WTC11 (cell line): ENCODE measurements around the gene TMEM97. TPM values are rescaled to one million over a fixed set of nuclear protein-coding genes. Genes with fewer than 3 reads are reported as not detected.

Experiments
- ATAC-seq: fragments of 200-7000 bp; cut with Tn5 transposase; 2 replicates; pipeline ENCODE4 v1.10.0; 2021; ENCODE audit warnings: mild to moderate bottlenecking, moderate library complexity
- CTCF ChIA-PET: fragments of 300-600 bp; sonication (Branson Sonifier 250); formaldehyde crosslinking; loops from one replicate; lab custom pipeline; 2021; ENCODE audit warnings: antibody characterized with exemption; lab: Charles Lee
- POLR2A ChIA-PET: fragments of 350-600 bp; sonication (Branson Sonifier 250); formaldehyde crosslinking; loops from one replicate; lab custom pipeline; 2021; ENCODE audit warnings: antibody characterized with exemption; lab: Charles Lee
- DNase-seq: peaks from one replicate; pipeline ENCODE4 v3.0.0; 2021; ENCODE audit warnings: low spot score
- H3K27ac Mint-ChIP-seq: 2 replicates; pipeline ENCODE4 v1.8.0; 2021; ENCODE audit warnings: mixed read lengths
- H3K27me3 Mint-ChIP-seq: 2 replicates; pipeline ENCODE4 v1.8.0; 2021; ENCODE audit warnings: low read depth, mild to moderate bottlenecking, moderate library complexity, mixed read lengths
- H3K36me3 Mint-ChIP-seq: 2 replicates; pipeline ENCODE4 v1.8.0; 2021; ENCODE audit warnings: mixed read lengths
- H3K4me1 Mint-ChIP-seq: 2 replicates; pipeline ENCODE4 v1.8.0; 2022; ENCODE audit warnings: mixed read lengths
- H3K4me3 Mint-ChIP-seq: 2 replicates; pipeline ENCODE4 v1.8.0; 2021; ENCODE audit warnings: mild to moderate bottlenecking, moderate library complexity, mixed read lengths
- H3K9me3 Mint-ChIP-seq: 2 replicates; pipeline ENCODE4 v1.8.0; 2021; ENCODE audit warnings: mixed read lengths
- KAT7 ChIP-seq: sonication (generic); formaldehyde crosslinking; IDR thresholded peaks from 2 replicates; pipeline ENCODE4 v1.8.1; 2023; ENCODE audit warnings: missing genetic modification reagents, mild to moderate bottlenecking, borderline replicate concordance
- NR3C1 ChIP-seq: sonication (generic); formaldehyde crosslinking; conservative IDR thresholded peaks from 2 replicates; pipeline ENCODE4 v1.8.1; 2023; ENCODE audit warnings: low read depth, mild to moderate bottlenecking, missing genetic modification reagents
- OVOL2 ChIP-seq: fragments of 250-450 bp; sonication (Bioruptor Pico); IDR thresholded peaks from 2 replicates; pipeline ENCODE4 v1.9.0; 2021; ENCODE audit warnings: mild to moderate bottlenecking, borderline replicate concordance
- RORB ChIP-seq: fragments of 250-450 bp; sonication (Bioruptor Pico); IDR thresholded peaks from 2 replicates; pipeline ENCODE4 v1.9.0; 2021; ENCODE audit warnings: mild to moderate bottlenecking
- SOX15 ChIP-seq: fragments of 250-450 bp; sonication (Bioruptor Pico); IDR thresholded peaks from 2 replicates; pipeline ENCODE4 v1.9.0; 2021; ENCODE audit warnings: mild to moderate bottlenecking
- SP1 ChIP-seq: sonication (generic); formaldehyde crosslinking; conservative IDR thresholded peaks from 2 replicates; pipeline ENCODE4 v1.8.1; 2022; ENCODE audit warnings: missing genetic modification reagents
- ZNF121 ChIP-seq: sonication (generic); formaldehyde crosslinking; IDR thresholded peaks from 2 replicates; pipeline ENCODE4 v1.8.0; 2023; ENCODE audit warnings: missing genetic modification reagents
- ZNF138 ChIP-seq: sonication (generic); formaldehyde crosslinking; conservative IDR thresholded peaks from 2 replicates; pipeline ENCODE4 v1.8.1; 2022; ENCODE audit warnings: mild to moderate bottlenecking, moderate library complexity, missing genetic modification reagents
- ZNF219 ChIP-seq: sonication (generic); formaldehyde crosslinking; IDR thresholded peaks from 2 replicates; pipeline ENCODE4 v1.8.0; 2023; ENCODE audit warnings: missing genetic modification reagents, mild to moderate bottlenecking, borderline replicate concordance
- ZNF232 ChIP-seq: sonication (generic); formaldehyde crosslinking; IDR thresholded peaks from 2 replicates; pipeline ENCODE4 v1.8.0; 2022; ENCODE audit warnings: mild to moderate bottlenecking, missing genetic modification reagents
- ZNF263 ChIP-seq: sonication (generic); formaldehyde crosslinking; IDR thresholded peaks from 2 replicates; pipeline ENCODE4 v1.8.1; 2022; ENCODE audit warnings: low read depth, mild to moderate bottlenecking, moderate library complexity, missing genetic modification reagents
- ZNF317 ChIP-seq: sonication (generic); formaldehyde crosslinking; IDR thresholded peaks from 2 replicates; pipeline ENCODE4 v1.8.1; 2023; ENCODE audit warnings: low read depth, mild to moderate bottlenecking, moderate library complexity, missing genetic modification reagents, borderline replicate concordance
- ZNF416 ChIP-seq: fragments of 250-450 bp; sonication (Bioruptor Pico); IDR thresholded peaks from 2 replicates; pipeline ENCODE4 v1.9.0; 2021; ENCODE audit warnings: mild to moderate bottlenecking, inconsistent platforms
- ZNF423 ChIP-seq: fragments of 250-450 bp; sonication (Bioruptor Pico); IDR thresholded peaks from 2 replicates; pipeline ENCODE4 v2.1.2; 2022; ENCODE audit warnings: mild to moderate bottlenecking, moderate library complexity
- total RNA-seq: library from RNA; stranded (reverse); gene quantifications from 3 replicates; pipeline ENCODE4 v1.2.3, GENCODE V29; 2021
- TF ChIP-seq, protein P1 (sequence below): sonication (generic); formaldehyde crosslinking; IDR thresholded peaks from 2 replicates; pipeline ENCODE4 v1.8.1; 2023; ENCODE audit warnings: mild to moderate bottlenecking, missing genetic modification reagents, borderline replicate concordance
- TF ChIP-seq, protein P2 (sequence below): fragments of 250-450 bp; sonication (Bioruptor Pico); IDR thresholded peaks from 2 replicates; pipeline ENCODE4 v1.9.0; 2021; ENCODE audit warnings: mild to moderate bottlenecking
- TF ChIP-seq, protein P3 (sequence below): sonication (generic); formaldehyde crosslinking; conservative IDR thresholded peaks from 2 replicates; pipeline ENCODE4 v1.8.1; 2022; ENCODE audit warnings: mild to moderate bottlenecking, missing genetic modification reagents
- TF ChIP-seq, protein P4 (sequence below): sonication (generic); formaldehyde crosslinking; IDR thresholded peaks from 2 replicates; pipeline ENCODE4 v1.8.0; 2022; ENCODE audit warnings: missing genetic modification reagents
- TF ChIP-seq, protein P5 (sequence below): sonication (generic); formaldehyde crosslinking; IDR thresholded peaks from 2 replicates; pipeline ENCODE4 v1.8.0; 2022; ENCODE audit warnings: mild to moderate bottlenecking, missing genetic modification reagents

The TMEM97 gene
- total RNA-seq, 1 experiment from 2014 or later = 68.0 TPM

DNA sequence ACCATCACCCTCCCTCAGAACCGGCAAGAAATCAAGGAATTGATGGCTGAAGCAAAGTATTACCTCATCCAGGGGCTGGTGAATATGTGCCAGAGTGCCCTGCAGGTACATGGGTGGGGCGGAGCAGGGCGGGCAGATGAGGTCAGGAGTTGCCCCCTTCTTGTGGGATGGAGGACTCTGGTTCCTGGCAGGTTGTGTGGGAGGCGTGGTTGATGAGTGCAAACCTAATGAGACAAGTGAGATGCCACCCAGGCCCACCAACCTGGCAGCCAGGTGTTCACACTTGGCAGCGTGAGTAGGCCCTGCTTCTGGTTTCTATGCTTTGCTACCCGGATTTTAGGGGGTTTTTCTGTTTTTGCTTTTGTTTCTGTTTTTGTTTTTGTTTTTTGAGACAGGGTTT lies 21.4 kb downstream of the TMEM97 start:
- ChIA-PET POLR2A (no interaction called here), CTCF (no interaction called here)
- no peak overlapping the region for H3K4me3 Mint-ChIP-seq
- peaks cover 10% of the 10 kb centered on the region for H3K4me1 Mint-ChIP-seq
- TF ChIP-seq ZNF138 = no peak
- no peak for TF ChIP-seq ZNF423
- no peak for TF ChIP-seq ZNF416
- TF ChIP-seq ZNF263 (CRISPR knock-in tag) = no peak
- no peak for TF ChIP-seq NR3C1 (CRISPR knock-in tag)
- TF ChIP-seq, all 79 proteins: peak for 0
- DNase-seq (no peak), ATAC-seq (no peak)
- no peaks in the 10 kb centered on the region for H3K9me3 Mint-ChIP-seq
- H3K27me3 Mint-ChIP-seq = no peaks in the 10 kb centered on the region
- H3K36me3 Mint-ChIP-seq = peaks cover 22% of the 10 kb centered on the region
- no peak overlapping the region for H3K27ac Mint-ChIP-seq

DNA sequence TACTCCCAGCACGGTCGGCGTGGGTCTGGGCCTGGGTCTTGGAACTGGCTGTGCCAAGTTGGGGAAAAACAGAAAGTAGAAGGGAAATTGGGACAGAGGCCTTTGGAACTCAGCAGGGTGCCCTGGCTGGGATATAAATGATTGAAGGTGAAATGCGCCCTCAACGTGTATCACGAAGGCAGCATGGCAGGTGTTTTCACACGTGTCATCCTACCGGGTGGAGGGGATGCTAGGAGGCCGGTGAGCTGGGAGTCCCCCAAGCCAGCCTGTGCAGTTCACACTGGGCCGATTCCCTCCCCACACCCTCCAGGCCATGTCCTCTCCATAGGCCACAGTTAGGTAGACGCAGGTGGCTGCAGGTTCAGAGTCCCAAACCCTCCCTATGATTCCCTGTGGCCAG lies 22.5 kb downstream of the TMEM97 start:
- DNase-seq (no peak), ATAC-seq (no peak)
- Mint-ChIP-seq H3K4me3 (no peak overlapping the region), H3K9me3 (no peaks in the 10 kb centered on the region), H3K27me3 (no peaks in the 10 kb centered on the region), H3K27ac (no peak overlapping the region), H3K36me3 (peaks cover 28% of the 10 kb centered on the region), H3K4me1 (peaks cover 12% of the 10 kb centered on the region)
- TF ChIP-seq, protein P1, sequence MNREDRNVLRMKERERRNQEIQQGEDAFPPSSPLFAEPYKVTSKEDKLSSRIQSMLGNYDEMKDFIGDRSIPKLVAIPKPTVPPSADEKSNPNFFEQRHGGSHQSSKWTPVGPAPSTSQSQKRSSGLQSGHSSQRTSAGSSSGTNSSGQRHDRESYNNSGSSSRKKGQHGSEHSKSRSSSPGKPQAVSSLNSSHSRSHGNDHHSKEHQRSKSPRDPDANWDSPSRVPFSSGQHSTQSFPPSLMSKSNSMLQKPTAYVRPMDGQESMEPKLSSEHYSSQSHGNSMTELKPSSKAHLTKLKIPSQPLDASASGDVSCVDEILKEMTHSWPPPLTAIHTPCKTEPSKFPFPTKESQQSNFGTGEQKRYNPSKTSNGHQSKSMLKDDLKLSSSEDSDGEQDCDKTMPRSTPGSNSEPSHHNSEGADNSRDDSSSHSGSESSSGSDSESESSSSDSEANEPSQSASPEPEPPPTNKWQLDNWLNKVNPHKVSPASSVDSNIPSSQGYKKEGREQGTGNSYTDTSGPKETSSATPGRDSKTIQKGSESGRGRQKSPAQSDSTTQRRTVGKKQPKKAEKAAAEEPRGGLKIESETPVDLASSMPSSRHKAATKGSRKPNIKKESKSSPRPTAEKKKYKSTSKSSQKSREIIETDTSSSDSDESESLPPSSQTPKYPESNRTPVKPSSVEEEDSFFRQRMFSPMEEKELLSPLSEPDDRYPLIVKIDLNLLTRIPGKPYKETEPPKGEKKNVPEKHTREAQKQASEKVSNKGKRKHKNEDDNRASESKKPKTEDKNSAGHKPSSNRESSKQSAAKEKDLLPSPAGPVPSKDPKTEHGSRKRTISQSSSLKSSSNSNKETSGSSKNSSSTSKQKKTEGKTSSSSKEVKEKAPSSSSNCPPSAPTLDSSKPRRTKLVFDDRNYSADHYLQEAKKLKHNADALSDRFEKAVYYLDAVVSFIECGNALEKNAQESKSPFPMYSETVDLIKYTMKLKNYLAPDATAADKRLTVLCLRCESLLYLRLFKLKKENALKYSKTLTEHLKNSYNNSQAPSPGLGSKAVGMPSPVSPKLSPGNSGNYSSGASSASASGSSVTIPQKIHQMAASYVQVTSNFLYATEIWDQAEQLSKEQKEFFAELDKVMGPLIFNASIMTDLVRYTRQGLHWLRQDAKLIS = no peak
- no peak for TF ChIP-seq SP1
- TF ChIP-seq SOX15 (CRISPR knock-in tag) = no peak
- TF ChIP-seq ZNF317 (CRISPR knock-in tag) = no peak
- TF ChIP-seq, protein P2, sequence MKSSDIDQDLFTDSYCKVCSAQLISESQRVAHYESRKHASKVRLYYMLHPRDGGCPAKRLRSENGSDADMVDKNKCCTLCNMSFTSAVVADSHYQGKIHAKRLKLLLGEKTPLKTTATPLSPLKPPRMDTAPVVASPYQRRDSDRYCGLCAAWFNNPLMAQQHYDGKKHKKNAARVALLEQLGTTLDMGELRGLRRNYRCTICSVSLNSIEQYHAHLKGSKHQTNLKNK (CRISPR knock-in tag) = no peak
- no peak for TF ChIP-seq ZNF232 (CRISPR knock-in tag)
- no peak for TF ChIP-seq RORB (CRISPR knock-in tag)
- TF ChIP-seq, protein P3, sequence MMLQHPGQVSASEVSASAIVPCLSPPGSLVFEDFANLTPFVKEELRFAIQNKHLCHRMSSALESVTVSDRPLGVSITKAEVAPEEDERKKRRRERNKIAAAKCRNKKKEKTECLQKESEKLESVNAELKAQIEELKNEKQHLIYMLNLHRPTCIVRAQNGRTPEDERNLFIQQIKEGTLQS = no peak
- TF ChIP-seq, protein P4, sequence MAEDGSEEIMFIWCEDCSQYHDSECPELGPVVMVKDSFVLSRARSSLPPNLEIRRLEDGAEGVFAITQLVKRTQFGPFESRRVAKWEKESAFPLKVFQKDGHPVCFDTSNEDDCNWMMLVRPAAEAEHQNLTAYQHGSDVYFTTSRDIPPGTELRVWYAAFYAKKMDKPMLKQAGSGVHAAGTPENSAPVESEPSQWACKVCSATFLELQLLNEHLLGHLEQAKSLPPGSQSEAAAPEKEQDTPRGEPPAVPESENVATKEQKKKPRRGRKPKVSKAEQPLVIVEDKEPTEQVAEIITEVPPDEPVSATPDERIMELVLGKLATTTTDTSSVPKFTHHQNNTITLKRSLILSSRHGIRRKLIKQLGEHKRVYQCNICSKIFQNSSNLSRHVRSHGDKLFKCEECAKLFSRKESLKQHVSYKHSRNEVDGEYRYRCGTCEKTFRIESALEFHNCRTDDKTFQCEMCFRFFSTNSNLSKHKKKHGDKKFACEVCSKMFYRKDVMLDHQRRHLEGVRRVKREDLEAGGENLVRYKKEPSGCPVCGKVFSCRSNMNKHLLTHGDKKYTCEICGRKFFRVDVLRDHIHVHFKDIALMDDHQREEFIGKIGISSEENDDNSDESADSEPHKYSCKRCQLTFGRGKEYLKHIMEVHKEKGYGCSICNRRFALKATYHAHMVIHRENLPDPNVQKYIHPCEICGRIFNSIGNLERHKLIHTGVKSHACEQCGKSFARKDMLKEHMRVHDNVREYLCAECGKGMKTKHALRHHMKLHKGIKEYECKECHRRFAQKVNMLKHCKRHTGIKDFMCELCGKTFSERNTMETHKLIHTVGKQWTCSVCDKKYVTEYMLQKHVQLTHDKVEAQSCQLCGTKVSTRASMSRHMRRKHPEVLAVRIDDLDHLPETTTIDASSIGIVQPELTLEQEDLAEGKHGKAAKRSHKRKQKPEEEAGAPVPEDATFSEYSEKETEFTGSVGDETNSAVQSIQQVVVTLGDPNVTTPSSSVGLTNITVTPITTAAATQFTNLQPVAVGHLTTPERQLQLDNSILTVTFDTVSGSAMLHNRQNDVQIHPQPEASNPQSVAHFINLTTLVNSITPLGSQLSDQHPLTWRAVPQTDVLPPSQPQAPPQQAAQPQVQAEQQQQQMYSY (CRISPR knock-in tag) = no peak
- no peak for TF ChIP-seq KAT7
- no peak for TF ChIP-seq ZNF219 (CRISPR knock-in tag)
- no peak for TF ChIP-seq ZNF121 (CRISPR knock-in tag)
- TF ChIP-seq ZNF263 (CRISPR knock-in tag) = no peak
- TF ChIP-seq, protein P5, sequence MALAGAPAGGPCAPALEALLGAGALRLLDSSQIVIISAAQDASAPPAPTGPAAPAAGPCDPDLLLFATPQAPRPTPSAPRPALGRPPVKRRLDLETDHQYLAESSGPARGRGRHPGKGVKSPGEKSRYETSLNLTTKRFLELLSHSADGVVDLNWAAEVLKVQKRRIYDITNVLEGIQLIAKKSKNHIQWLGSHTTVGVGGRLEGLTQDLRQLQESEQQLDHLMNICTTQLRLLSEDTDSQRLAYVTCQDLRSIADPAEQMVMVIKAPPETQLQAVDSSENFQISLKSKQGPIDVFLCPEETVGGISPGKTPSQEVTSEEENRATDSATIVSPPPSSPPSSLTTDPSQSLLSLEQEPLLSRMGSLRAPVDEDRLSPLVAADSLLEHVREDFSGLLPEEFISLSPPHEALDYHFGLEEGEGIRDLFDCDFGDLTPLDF = no peak
- TF ChIP-seq OVOL2 (CRISPR knock-in tag) = no peak
- ChIA-PET POLR2A (no interaction called here), CTCF (no interaction called here)
